ENCODE data around the gene AIFM2. TPM values are rescaled to one million over a fixed set of nuclear protein-coding genes. Genes with fewer than 3 reads are reported as not detected.

The AIFM2 gene
- total and polyA plus RNA-seq, 2 of the 13 experiments (the other 11 are each of a cell fraction or from before 2014, with no cell fraction given): 20.3 to 29.5 TPM

- TF ChIP-seq PRDM4 (CRISPR knock-in tag; IDR thresholded peaks at IDR 0.05; ENCODE audit: borderline replicate concordance): no peak
- TF ChIP-seq GABPB1 (CRISPR knock-in tag; IDR thresholded peaks at IDR 0.05): peak; percentile 92
- TF ChIP-seq CHD4 (IDR thresholded peaks at IDR 0.05; ENCODE audit: borderline replicate concordance, low read length): no peak
- TF ChIP-seq HIVEP1 (CRISPR knock-in tag; IDR thresholded peaks at IDR 0.05): peak; percentile 41; the same call in 1 of the 2 replicates
- peak; percentile 64 for TF ChIP-seq AHDC1 (CRISPR knock-in tag; IDR thresholded peaks at IDR 0.05; ENCODE audit: borderline replicate concordance)
- TF ChIP-seq CCAR2 (optimal IDR thresholded peaks at IDR 0.05; ENCODE audit: low read depth, low read length): no peak
- no peak for TF ChIP-seq STAT5B (CRISPR knock-in tag; IDR thresholded peaks at IDR 0.05)
- TF ChIP-seq POLR2A (IDR thresholded peaks at IDR 0.05; ENCODE audit: insufficient read depth in 1 of 2, low read depth in 2 of 2, low read length in 2 of 2): peak; percentile 53 to 71; a peak in 3 of 4 replicates
- TF ChIP-seq XRCC5 (optimal IDR thresholded peaks at IDR 0.05; ENCODE audit: low read length): no peak
- TF ChIP-seq RBFOX2 (IDR thresholded peaks at IDR 0.05; ENCODE audit: low read depth, low read length): peak; percentile 93
- TF ChIP-seq ZNF713 (CRISPR knock-in tag; IDR thresholded peaks at IDR 0.05): no peak
- no peak for TF ChIP-seq ZNF296 (CRISPR knock-in tag; conservative IDR thresholded peaks at IDR 0.05)
- TF ChIP-seq THAP7 (CRISPR knock-in tag; IDR thresholded peaks at IDR 0.05): no peak
- peak; percentile 45; the same call in 1 of the 2 replicates for TF ChIP-seq YEATS2 (CRISPR knock-in tag; IDR thresholded peaks at IDR 0.05; ENCODE audit: borderline replicate concordance)
- TF ChIP-seq HNRNPUL1 (IDR thresholded peaks at IDR 0.05; ENCODE audit: low read depth, low read length): no peak
- TF ChIP-seq ZNF790 (CRISPR knock-in tag; IDR thresholded peaks at IDR 0.05; ENCODE audit: borderline replicate concordance): no peak
- TF ChIP-seq MIER3 (CRISPR knock-in tag; IDR thresholded peaks at IDR 0.05; ENCODE audit: borderline replicate concordance): peak; percentile 67; the same call in 1 of the 2 replicates
- no peak for TF ChIP-seq PLRG1 (conservative IDR thresholded peaks at IDR 0.05)
- peak; percentile 99 for TF ChIP-seq ZNF282 (IDR thresholded peaks at IDR 0.05; ENCODE audit: partially characterized antibody)
- TF ChIP-seq ZBTB7A (CRISPR knock-in tag; IDR thresholded peaks at IDR 0.05): peak; percentile 60; the same call in 1 of the 2 replicates
- no peak for TF ChIP-seq ZNF468 (CRISPR knock-in tag; IDR thresholded peaks at IDR 0.05)
- TF ChIP-seq GFI1 (CRISPR knock-in tag; IDR thresholded peaks at IDR 0.05; ENCODE audit: borderline replicate concordance): no peak; the same call in 1 of the 2 replicates
Observed at GRCh38 chr10:70132098-70133029, at the start of gene AIFM2 (continued).

All from HepG2 (cell line).